Measurements from ENCODE around the gene ADGRA3. TPM values are rescaled to one million over a fixed set of nuclear protein-coding genes. Genes with fewer than 3 reads are reported as not detected.

ADGRA3 gene
- total RNA-seq, 1 experiment from 2014 or later: 56.5 TPM

DNA sequence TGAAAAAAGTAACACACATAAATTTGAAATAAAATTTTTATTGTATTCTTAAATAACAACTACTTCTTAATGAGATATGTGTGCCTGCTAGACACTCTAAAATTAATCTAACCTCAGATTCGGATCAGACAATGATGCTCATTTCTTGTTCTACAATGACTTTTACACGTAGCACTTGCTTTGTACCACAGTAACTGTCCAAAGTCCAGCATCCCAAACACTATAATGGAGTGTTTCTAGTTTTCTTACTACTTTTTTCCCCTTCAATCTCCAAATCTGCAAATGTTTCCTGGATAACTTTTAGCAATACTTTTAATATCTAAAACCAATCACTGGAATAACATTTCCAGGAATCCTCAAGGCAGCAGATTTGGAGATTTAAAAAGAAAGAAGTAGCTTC, 75.9 kb downstream of the ADGRA3 start:
- no peaks in the 10 kb centered on the region for H3K9me3 ChIP-seq (ENCODE audit: control insufficient read depth, low read depth, low read length)

More for the DNA sequence above, 75.9 kb downstream of the ADGRA3 start:
- H2BK120ac ChIP-seq (ENCODE audit: low read depth, low read length, poor library complexity, severe bottlenecking): no peak overlapping the region
- H3K4ac ChIP-seq (ENCODE audit: low read depth, low read length): no peak overlapping the region
- H3K56ac ChIP-seq (ENCODE audit: insufficient read length, low read depth, low read length): no peak overlapping the region
- H3K9me3 Mint-ChIP-seq: no peaks in the 10 kb centered on the region
- TF ChIP-seq, protein P1, sequence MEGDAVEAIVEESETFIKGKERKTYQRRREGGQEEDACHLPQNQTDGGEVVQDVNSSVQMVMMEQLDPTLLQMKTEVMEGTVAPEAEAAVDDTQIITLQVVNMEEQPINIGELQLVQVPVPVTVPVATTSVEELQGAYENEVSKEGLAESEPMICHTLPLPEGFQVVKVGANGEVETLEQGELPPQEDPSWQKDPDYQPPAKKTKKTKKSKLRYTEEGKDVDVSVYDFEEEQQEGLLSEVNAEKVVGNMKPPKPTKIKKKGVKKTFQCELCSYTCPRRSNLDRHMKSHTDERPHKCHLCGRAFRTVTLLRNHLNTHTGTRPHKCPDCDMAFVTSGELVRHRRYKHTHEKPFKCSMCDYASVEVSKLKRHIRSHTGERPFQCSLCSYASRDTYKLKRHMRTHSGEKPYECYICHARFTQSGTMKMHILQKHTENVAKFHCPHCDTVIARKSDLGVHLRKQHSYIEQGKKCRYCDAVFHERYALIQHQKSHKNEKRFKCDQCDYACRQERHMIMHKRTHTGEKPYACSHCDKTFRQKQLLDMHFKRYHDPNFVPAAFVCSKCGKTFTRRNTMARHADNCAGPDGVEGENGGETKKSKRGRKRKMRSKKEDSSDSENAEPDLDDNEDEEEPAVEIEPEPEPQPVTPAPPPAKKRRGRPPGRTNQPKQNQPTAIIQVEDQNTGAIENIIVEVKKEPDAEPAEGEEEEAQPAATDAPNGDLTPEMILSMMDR (conservative IDR thresholded peaks at IDR 0.05): no peak
- H3T11ph ChIP-seq (ENCODE audit: low read length): no peak overlapping the region
- no peaks in the 10 kb centered on the region for H3K27me3 ChIP-seq (ENCODE audit: insufficient read depth, low read length)
- peaks cover 2% of the 10 kb centered on the region; the same call in 1 of the 2 replicates for H3K4me1 ChIP-seq (ENCODE audit: insufficient read depth, low read length)
- no peak overlapping the region for H4K8ac ChIP-seq (replicated peaks; ENCODE audit: insufficient read length, low read depth, low read length)
- no peak overlapping the region for H3K27ac Mint-ChIP-seq
- H3K79me2 ChIP-seq (ENCODE audit: insufficient read depth, low read length): no peaks in the 10 kb centered on the region
- no peaks in the 10 kb centered on the region for H4K20me1 ChIP-seq (ENCODE audit: control insufficient read depth, insufficient read depth, insufficient read length)
- H2AFZ ChIP-seq (ENCODE audit: low read length): no peak overlapping the region
- H4K5ac ChIP-seq (ENCODE audit: insufficient read length, low read depth, low read length): no peak overlapping the region
- H3K79me1 ChIP-seq (ENCODE audit: insufficient read depth, low read depth, low read length, poor library complexity, severe bottlenecking): no peaks in the 10 kb centered on the region
- peaks cover 10 to 11% of the 10 kb centered on the region in 2 experiments for H3K4me1 Mint-ChIP-seq
- no peak overlapping the region for H3K27ac ChIP-seq (ENCODE audit: insufficient read length, low read depth, low read length)
- H3K18ac ChIP-seq (ENCODE audit: insufficient read length, low read depth, low read length): no peak overlapping the region
- H2BK12ac ChIP-seq (ENCODE audit: insufficient read length, low read depth, low read length): no peak overlapping the region
- H2BK5ac ChIP-seq (ENCODE audit: insufficient read length, low read length): no peak overlapping the region
- H3K23ac ChIP-seq (ENCODE audit: insufficient read length, low read depth, low read length): no peak overlapping the region
- no peaks in the 10 kb centered on the region for H3K27me3 Mint-ChIP-seq (ENCODE audit: low read depth)
- no peak overlapping the region for H4K91ac ChIP-seq (ENCODE audit: insufficient read length, low read depth, low read length)
- no peak overlapping the region for H2AK5ac ChIP-seq (ENCODE audit: insufficient read length, low read length)
- no peak overlapping the region for H2BK15ac ChIP-seq (ENCODE audit: low read depth, low read length)
- H3K4me3 Mint-ChIP-seq: no peak overlapping the region
- H3K36me3 Mint-ChIP-seq (ENCODE audit: insufficient read depth in 1 of 3, low read depth in 3 of 3): peaks cover 16 to 50% (median 30%) of the 10 kb centered on the region in 3 experiments; a peak in 6 of 7 replicates
- no CpG with 5 or more reads among the region's 2 CpGs for WGBS (ENCODE audit: extremely low coverage, insufficient read length, low lambda C conversion rate)
- H2BK20ac ChIP-seq (ENCODE audit: low read depth, low read length, poor library complexity, severe bottlenecking): no peak overlapping the region
- DNase-seq: no peak
- no peak overlapping the region for H3K9ac ChIP-seq (ENCODE audit: extremely low read depth, insufficient read length, low read length)
- H3K14ac ChIP-seq (ENCODE audit: insufficient read depth, low read length): no peak overlapping the region
- no peak overlapping the region for H3K4me2 ChIP-seq (ENCODE audit: insufficient read depth, insufficient read length, low read length)
- H3K23me2 ChIP-seq (ENCODE audit: insufficient read length, low read depth, low read length, poor library complexity, severe bottlenecking): no peaks in the 10 kb centered on the region

Data from H9 (cell line).